GM18907 (cell line): Measurements from ENCODE around the gene ENPP6.
"Not testable (repeated sequence)": the region's sequence is repeated elsewhere in the genome, so short reads cannot be mapped to it uniquely, and the experiment has no call there.

ENCODE experiments used
- ATAC-seq: cut with Tn5 transposase; IDR thresholded peaks from one replicate; pipeline ENCODE4 v1.9.1; 2021; ENCODE audit warnings: mild to moderate bottlenecking, moderate library complexity; ENCODE audit not compliant: unreplicated experiment

Gene ENPP6

DNA sequence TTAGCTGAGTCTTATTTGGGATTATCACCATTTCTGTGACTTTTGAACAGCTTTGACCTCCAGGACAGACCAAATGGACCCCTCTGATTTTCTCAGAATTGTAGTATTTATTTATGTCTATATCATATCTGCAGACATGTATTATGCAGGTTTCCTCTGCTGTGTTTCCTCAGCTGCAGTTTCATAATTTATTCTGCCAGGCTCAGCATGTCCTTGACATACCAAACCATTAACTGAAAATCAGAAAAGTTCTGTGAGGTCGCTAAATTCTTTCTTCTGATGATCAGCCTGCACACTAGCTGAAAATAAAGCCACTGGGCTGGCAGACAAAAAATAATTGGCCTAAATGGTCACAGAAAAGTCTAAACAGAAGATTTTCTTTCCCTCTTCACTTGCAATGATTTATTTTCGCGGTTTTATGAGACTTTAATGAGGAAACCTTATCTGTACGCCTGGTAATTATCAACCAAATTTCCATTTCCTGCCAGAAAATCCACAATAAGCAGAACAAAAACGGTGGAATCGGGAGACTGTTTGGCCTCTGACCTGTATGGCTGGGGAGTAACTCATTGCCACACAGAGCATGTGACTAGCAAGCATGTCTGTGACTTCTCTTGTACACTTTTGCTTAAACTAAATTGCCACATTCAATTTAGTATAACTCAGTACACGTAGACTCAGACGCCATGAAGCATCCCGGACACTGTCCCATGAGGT lies 150.9 kb downstream of the ENPP6 start:
- ATAC-seq = no peak

DNA sequence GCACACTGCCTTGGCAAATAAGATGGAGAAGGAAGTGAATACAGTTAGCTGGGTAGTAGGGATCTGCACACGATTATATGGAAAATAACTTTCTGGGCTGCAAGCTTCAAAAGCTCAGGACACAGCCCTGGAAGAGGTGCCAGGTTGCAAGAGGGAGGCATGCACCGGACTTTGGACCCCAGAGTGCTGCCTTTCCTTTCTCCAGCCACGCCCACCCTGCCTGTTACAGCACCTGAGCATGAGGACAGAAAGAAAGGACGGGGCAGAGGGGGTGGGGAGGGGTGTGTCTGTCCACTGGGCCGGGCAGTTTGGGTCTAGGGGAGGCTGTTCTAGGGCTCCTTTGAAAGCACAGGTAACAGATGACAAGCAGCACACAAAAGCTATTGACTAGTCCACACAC lies 152.8 kb downstream of the ENPP6 start:
- no peak for ATAC-seq

DNA sequence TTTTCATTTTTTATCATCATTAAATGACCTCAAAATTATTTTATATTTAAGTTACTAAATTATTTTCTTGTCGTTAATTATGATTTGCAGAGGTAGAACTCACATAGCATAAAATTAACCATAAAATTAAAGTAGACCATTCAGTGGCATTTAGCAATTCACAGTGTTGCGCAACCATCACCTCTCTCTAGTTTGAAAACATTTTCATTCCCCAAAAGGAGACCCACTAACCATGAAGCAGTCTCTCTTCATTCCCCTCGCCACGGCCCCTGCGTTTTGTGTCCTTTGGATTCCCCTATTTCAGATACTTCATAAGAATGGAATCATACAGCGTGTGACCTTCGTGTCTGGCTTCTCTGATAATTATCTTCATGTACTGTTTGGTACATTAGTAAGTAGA lies 154.9 kb downstream of the ENPP6 start:
- no peak for ATAC-seq

DNA sequence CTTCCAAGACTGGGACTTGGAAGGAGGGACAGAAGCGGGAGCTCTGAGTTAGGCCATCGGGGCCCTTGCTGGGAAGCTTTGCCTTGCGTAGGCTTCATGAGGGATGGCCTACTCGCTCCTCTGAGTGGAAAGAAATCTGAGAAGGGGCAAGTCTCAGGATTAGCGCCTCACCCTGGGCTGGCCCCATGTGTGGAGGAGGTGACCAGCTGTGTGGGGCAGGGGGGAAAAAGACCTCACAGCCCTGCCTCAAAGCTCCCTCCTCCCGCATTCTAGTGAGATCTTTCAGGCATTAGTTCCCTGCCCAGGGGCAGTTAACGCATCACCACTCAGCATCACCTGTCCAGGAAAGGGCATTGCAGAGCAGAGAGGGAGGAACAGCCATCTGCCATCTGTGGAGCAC lies 156.1 kb downstream of the ENPP6 start:
- ATAC-seq = no peak

GRCh38 chr4:184059099-184059498 lies 158.6 kb downstream of the ENPP6 start:
- no peak for ATAC-seq

- no peak for ATAC-seq
Observed at GRCh38 chr4:184058026-184058425, 159.6 kb downstream of the ENPP6 start.

DNA sequence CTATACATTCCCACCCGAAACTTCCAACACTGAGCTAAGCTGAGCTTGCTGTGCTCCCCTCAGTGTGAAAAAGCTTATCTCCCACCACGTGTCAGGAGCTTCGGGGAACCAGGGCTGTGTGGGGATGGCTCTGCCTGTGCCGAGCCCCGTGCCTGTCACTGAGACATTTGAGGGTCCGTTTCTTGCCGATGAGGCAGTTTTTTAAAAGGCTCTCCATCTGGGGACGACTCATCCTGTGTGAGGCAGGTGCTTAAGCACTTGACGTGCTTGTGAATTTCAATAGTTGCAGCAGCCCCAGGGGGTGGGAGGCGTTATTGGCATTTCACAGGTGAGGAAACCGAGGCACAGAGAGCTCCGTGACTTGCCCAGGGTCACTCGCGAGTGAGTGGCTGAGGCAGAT lies 160.8 kb downstream of the ENPP6 start:
- ATAC-seq = no peak

- no peak for ATAC-seq
Observed at GRCh38 chr4:184053434-184053833, 164.2 kb downstream of the ENPP6 start.

DNA sequence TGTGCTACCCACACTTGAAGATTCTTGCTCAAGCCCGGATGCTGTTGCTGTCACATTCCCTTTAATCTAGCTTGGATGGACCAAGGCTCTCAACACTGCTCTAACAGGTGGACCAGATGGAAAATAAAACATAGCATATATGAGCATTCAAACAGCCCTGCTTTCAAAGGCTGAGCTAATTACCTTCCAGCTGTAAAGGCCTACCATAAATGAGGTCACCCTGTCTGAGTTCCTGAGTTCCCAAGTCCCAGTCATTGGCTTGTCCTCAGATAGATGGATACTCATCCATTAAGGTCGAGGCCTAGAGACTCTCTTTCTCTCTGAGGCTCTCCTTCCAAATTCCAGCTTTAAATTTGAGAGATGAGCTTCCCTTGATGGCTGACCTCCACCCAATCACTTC lies 165.1 kb downstream of the ENPP6 start:
- ATAC-seq = no peak

- ATAC-seq = not testable (repeated sequence)
Observed at GRCh38 chr4:184051262-184051661, 166.4 kb downstream of the ENPP6 start.

GRCh38 chr4:184046148-184046547 lies 171.5 kb downstream of the ENPP6 start:
- ATAC-seq = no peak

- ATAC-seq = no peak
Observed at GRCh38 chr4:184041156-184041555, 176.5 kb downstream of the ENPP6 start.

DNA sequence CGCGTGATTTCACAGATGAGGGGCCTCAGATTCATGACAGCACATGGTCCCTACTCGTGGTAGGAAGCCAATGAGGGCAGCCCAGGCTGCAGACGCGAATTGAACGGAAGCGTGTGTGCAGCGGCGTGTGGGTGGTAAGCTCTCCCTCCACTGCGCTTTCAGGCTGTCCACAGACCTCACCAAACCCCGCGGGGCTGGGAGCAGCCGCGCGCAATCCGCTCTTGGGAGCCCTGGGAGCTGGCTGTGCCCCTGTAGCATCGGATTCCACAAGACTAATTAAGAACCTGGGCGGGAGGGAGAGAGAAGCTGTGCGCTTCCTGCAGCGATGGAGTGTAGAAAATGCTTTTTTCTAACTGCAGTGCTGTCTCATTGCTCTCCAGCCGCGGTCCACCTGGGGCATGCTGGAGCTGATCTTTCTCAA lies 177.7 kb downstream of the ENPP6 start:
- no peak for ATAC-seq
